C4-2B (cell line): ENCODE data around the gene HSPBP1.

Experiments
- H3K27ac ChIP-seq: fragments of 450-650 bp; 2 replicates; pipeline ENCODE4 v1.5.1; 2017
- CTCF ChIP-seq: fragments of 450-650 bp; conservative IDR thresholded peaks from 2 replicates; pipeline ENCODE4 v1.5.1; 2017; ENCODE audit warnings: mild to moderate bottlenecking
- ZFX ChIP-seq: fragments of 450-650 bp; IDR thresholded peaks from 2 replicates; pipeline ENCODE4 v1.6.1; 2017

Gene HSPBP1

GRCh38 chr19:55256562-55257460 is 23.1 kb downstream of the HSPBP1 start:
- TF ChIP-seq CTCF (no peak), ZFX (no peak)
- no peak overlapping the region for H3K27ac ChIP-seq

GRCh38 chr19:55255618-55256423 is 24.1 kb downstream of the HSPBP1 start:
- no peak overlapping the region for H3K27ac ChIP-seq
- TF ChIP-seq ZFX, result no peak
- TF ChIP-seq CTCF, result no peak

GRCh38 chr19:55254625-55254977 is 25.3 kb downstream of the HSPBP1 start:
- TF ChIP-seq ZFX (no peak), CTCF (no peak)
- H3K27ac ChIP-seq, result no peak overlapping the region

GRCh38 chr19:55253842-55254624 is 25.9 kb downstream of the HSPBP1 start:
- TF ChIP-seq CTCF (no peak), ZFX (no peak)
- no peak overlapping the region for H3K27ac ChIP-seq

GRCh38 chr19:55252760-55253663 is 26.9 kb downstream of the HSPBP1 start:
- TF ChIP-seq CTCF (no peak), ZFX (no peak)
- H3K27ac ChIP-seq, result no peak overlapping the region

- TF ChIP-seq CTCF (no peak), ZFX (no peak)
- no peak overlapping the region for H3K27ac ChIP-seq
Measured at GRCh38 chr19:55251341-55252081, 28.4 kb downstream of the HSPBP1 start.
